Lower leg skin (tissue), 4 donors: ENCODE data around the gene KIRREL3. TPM values are rescaled to one million over a fixed set of nuclear protein-coding genes. Genes with fewer than 3 reads are reported as not detected.

ENCODE experiments used
- DNase-seq, 2 donors: peaks; one replicate each; pipeline ENCODE4 v3.0.0-alpha.2; 2019; ENCODE audit warnings: low spot score in 2 of 2
- H3K4me3 ChIP-seq: fragments of 200-600 bp; sonication (generic); 2 replicates; pipeline ENCODE4 v1.5.1; 2017; ENCODE audit warnings: mild to moderate bottlenecking, low read depth; ENCODE audit not compliant: poor library complexity, severe bottlenecking
- CTCF ChIP-seq, 3 donors: fragments of 450-650 bp; IDR thresholded peaks; one replicate each; pipeline ENCODE4 v1.5.1; 2016; ENCODE audit warnings: antibody characterized with exemption in 3 of 3, mild to moderate bottlenecking in 3 of 3, moderate library complexity in 2 of 3
- POLR2A ChIP-seq, 2 donors: fragments of 450-650 bp; IDR thresholded peaks; one replicate each; pipeline ENCODE4 v1.6.1; 2016 to 2017; ENCODE audit warnings: antibody characterized with exemption in 2 of 2, mild to moderate bottlenecking in 1 of 2, moderate library complexity in 1 of 2
- WGBS, 2 donors: methylation state at CpG; one replicate each; pipeline ENCODE4 v1.1.5; 2018; 5-methylcytosine and 5-hydroxymethylcytosine counted together
- intact Hi-C: fragments of 100-400 bp; cut with DNase I; formaldehyde crosslinking; loops from one replicate; pipeline ENCODE4 v1.15.0; 2023; ENCODE audit warnings: low total_unique reads
- total RNA-seq, 4 donors: library from RNA; depleted of rRNA; stranded (reverse); fragments of >200 nt; gene quantifications; one replicate each; pipeline ENCODE4 v1.1.0, GENCODE V29; 2016

Gene KIRREL3
- total RNA-seq, 4 donors from 2014 or later = 0.13 TPM; not detected in 3

- WGBS, 2 donors = 89 to 91% methylated on average over 5 of the region's 5 CpGs
- intact Hi-C loops = no loop called here
- TF ChIP-seq POLR2A (IDR thresholded peaks at IDR 0.05) (no peak), CTCF (IDR thresholded peaks at IDR 0.05) (no peak)
- H3K4me3 ChIP-seq = no peak overlapping the region
- no peak for DNase-seq
Measured at GRCh38 chr11:126464796-126465195, 535.8 kb downstream of the KIRREL3 start.

DNA sequence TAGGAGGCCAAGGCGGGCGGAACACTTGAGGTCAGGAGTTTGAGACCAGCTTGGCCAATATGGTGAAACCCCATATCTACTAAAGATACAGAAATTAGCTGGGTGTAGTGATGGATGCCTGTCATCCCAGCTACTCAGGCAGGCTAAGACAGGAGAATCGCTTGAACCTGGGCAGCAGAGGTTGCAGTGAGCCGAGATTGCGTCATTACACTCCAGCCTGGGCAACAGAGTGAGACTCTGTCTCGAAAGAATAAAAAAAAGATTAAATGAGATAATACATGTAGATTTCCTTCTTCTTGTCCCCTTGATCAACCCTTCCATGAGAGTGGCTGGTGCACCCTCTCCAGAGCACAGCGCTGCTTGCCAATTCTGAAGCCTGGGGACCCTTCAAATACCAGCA is 538.1 kb downstream of the KIRREL3 start:
- intact Hi-C loops = no loop called here
- DNase-seq = no peak
- no peak for TF ChIP-seq CTCF (IDR thresholded peaks at IDR 0.05)
- TF ChIP-seq POLR2A (IDR thresholded peaks at IDR 0.05) = no peak
- H3K4me3 ChIP-seq = no peak overlapping the region
- 93 to 96% methylated on average over 7 of the region's 7 CpGs for WGBS, 2 donors

GRCh38 chr11:126461996-126462395 is 538.6 kb downstream of the KIRREL3 start:
- 87 to 95% methylated on average over 6 of the region's 6 CpGs for WGBS, 2 donors
- intact Hi-C loops = no loop called here
- TF ChIP-seq CTCF (IDR thresholded peaks at IDR 0.05) (no peak), POLR2A (IDR thresholded peaks at IDR 0.05) (no peak)
- no peak overlapping the region for H3K4me3 ChIP-seq
- no peak for DNase-seq

- intact Hi-C loops = no loop called here
- H3K4me3 ChIP-seq = no peak overlapping the region
- DNase-seq = no peak
- no peak for TF ChIP-seq POLR2A (IDR thresholded peaks at IDR 0.05)
- no peak for TF ChIP-seq CTCF (IDR thresholded peaks at IDR 0.05)
- WGBS, 2 donors = 84 to 93% methylated on average over 7 of the region's 8 CpGs
Measured at GRCh38 chr11:126461096-126461440, 539.5 kb downstream of the KIRREL3 start.

DNA sequence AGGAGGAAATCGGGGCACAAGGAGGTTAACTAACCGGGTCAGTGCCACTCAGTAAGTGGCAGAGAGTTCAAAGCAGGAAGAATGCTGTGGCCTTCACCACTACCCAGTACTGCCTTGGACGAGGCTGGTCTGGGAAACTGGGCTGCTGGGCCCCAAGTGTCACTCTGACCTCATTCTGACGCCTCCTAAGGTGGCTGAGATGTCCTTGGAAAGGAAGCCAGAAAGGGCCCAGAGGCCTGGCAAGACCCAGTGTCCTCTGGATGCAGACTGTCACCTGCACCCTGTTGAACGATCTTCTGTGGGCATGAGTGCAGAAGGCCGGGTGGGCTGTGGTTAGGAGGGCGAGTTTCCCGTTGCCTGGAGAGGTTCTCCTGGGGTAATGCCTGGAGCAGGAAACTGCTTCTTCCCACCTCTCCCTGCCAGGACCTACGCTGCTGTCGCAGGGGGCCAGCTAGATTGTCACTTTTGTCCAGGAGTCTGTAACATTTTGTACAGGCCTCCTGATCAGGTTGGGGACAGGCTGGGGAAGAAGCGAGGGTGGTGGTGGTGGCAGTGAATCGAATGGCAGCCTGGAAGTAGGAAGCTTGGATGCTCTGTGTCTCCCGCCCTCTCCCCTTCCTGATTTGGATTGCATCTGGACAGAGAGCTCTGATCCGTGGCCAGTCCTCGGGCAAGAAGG is 540.0 kb downstream of the KIRREL3 start:
- WGBS, 2 donors = 82 to 83% methylated on average over 14 to 15 of the region's 15 CpGs
- DNase-seq = no peak
- TF ChIP-seq POLR2A (IDR thresholded peaks at IDR 0.05) (no peak), CTCF (IDR thresholded peaks at IDR 0.05) (no peak)
- no peak overlapping the region for H3K4me3 ChIP-seq
- intact Hi-C loops = no loop called here

DNA sequence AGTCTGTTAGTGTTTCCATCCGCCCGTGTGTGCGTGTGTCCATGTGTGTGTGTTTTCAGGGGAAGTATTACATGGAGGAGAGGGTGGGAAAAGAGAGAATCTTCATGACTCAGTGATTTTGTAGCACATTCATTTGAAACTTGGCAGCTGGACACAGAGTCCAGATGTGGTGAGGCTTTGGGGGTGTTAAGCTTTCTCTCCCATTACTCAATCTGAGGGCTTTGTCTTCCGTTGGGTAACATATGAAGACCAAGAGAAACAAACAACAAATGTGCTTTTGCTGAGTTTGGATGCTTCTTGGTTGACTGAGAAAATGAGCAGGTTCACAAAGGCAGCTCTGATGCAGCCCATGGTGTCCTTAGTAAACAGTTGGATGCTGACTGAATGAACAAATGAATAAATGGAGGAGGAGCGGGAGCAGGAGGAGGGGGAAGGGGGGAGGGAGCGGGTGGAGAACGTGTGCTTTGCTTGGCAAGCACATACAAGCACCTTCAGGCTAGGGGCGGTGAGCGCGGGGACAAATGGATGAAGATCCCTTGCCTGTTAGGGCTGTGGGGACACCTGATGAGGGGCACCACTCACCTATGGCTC is 540.8 kb downstream of the KIRREL3 start:
- intact Hi-C loops = no loop called here
- no peak for TF ChIP-seq CTCF (IDR thresholded peaks at IDR 0.05)
- TF ChIP-seq POLR2A (IDR thresholded peaks at IDR 0.05) = no peak
- no peak overlapping the region for H3K4me3 ChIP-seq
- no peak for DNase-seq
- WGBS, 2 donors = 37 to 53% methylated on average over 10 of the region's 10 CpGs
